Measurements from ENCODE around the gene DEDD2. TPM values are rescaled to one million over a fixed set of nuclear protein-coding genes. Genes with fewer than 3 reads are reported as not detected.
A peak's percentile ranks its signal among the peaks of the same experiment; 100 is the strongest.

Gene DEDD2
- total RNA-seq, 4 donors from 2014 or later, result 33.9 to 56.2 (median 40.3) TPM

DNA sequence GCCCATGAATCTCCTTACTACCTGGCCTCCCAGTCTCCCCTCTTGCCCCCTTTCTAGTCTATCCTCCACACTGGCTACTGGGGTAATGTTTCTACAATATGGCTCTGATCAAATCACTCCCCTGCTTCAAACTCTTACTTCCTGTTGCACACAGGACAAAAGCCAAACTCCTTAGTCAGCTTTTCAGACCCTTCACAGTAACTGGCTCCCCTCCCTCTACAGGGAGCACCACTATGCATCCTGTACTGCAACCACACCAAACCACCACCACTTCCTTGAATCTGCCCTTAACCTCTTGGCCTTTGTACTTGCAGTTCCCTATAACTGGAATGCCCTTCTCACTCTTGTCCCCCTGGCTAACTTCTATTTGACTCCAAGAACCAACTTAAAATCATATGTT, 32.2 kb downstream of the DEDD2 start:
- TF ChIP-seq EP300 (IDR thresholded peaks at IDR 0.05), result peak in 1 of 2 donors; percentile 17
- TF ChIP-seq, protein P1, sequence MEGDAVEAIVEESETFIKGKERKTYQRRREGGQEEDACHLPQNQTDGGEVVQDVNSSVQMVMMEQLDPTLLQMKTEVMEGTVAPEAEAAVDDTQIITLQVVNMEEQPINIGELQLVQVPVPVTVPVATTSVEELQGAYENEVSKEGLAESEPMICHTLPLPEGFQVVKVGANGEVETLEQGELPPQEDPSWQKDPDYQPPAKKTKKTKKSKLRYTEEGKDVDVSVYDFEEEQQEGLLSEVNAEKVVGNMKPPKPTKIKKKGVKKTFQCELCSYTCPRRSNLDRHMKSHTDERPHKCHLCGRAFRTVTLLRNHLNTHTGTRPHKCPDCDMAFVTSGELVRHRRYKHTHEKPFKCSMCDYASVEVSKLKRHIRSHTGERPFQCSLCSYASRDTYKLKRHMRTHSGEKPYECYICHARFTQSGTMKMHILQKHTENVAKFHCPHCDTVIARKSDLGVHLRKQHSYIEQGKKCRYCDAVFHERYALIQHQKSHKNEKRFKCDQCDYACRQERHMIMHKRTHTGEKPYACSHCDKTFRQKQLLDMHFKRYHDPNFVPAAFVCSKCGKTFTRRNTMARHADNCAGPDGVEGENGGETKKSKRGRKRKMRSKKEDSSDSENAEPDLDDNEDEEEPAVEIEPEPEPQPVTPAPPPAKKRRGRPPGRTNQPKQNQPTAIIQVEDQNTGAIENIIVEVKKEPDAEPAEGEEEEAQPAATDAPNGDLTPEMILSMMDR (IDR thresholded peaks at IDR 0.05), result no peak
- no peak overlapping the region for H3K4me3 ChIP-seq
- no peaks in the 10 kb centered on the region for H3K9me3 ChIP-seq
- no peak for DNase-seq (ENCODE audit: low spot score in 2 of 2)
- no peak overlapping the region for H3K27ac ChIP-seq
- peaks cover 0 to 24% of the 10 kb centered on the region in 2 donors for H3K27me3 ChIP-seq
- peaks cover 0 to 7% (median 3%) of the 10 kb centered on the region in 4 donors for H3K4me1 ChIP-seq
- H3K36me3 ChIP-seq, result no peaks in the 10 kb centered on the region

DNA sequence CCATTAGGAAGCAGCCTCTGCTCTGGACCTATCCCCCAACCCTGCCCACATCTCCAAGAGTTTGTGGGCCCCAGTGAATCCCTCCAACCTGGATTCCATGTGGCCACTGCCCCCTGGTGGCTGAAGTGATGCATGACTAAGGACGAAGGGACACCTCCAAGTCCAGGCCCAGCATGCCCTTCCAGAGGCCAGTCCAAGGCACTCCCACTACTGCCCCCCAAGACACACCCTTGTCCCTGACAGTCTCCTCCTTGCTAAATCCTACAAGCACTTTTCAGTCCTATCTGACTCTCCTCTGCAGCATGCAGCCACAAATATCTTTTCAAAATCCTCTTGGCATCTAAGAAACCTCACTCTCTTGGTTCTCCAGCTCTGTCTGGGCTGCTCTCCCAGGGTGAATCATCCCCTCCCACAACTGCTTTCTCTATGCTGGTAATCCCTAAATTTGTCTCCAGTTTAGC, 33.0 kb downstream of the DEDD2 start:
- H3K36me3 ChIP-seq, result no peaks in the 10 kb centered on the region
- H3K9me3 ChIP-seq, result no peaks in the 10 kb centered on the region
- H3K27me3 ChIP-seq, result peaks cover 3 to 33% of the 10 kb centered on the region in 2 donors
- H3K4me3 ChIP-seq, result no peak overlapping the region
- TF ChIP-seq EP300 (IDR thresholded peaks at IDR 0.05) (no peak), POLR2A (IDR thresholded peaks at IDR 0.05) (no peak)
- TF ChIP-seq, protein P1 (IDR thresholded peaks at IDR 0.05), result peak; percentile 67 to 82 (median 76)
- DNase-seq (ENCODE audit: low spot score in 2 of 2), result peak; percentile 49 to 78
- H3K4me1 ChIP-seq, result peaks cover 0 to 7% (median 3%) of the 10 kb centered on the region in 4 donors
- 0% methylated on average over 1 of the region's 1 CpG for WGBS, 2 donors
- no peak overlapping the region for H3K27ac ChIP-seq

- Histone ChIP-seq H3K27ac (no peak overlapping the region), H3K27me3 (peaks cover 3 to 81% of the 10 kb centered on the region in 2 donors), H3K4me1 (peaks cover 0 to 20% (median 10%) of the 10 kb centered on the region in 4 donors), H3K36me3 (no peaks in the 10 kb centered on the region), H3K9me3 (no peaks in the 10 kb centered on the region), H3K4me3 (no peak overlapping the region)
- DNase-seq (ENCODE audit: low spot score in 2 of 2), result no peak
- WGBS, 2 donors, result 11 to 12% methylated on average over 13 of the region's 13 CpGs
- TF ChIP-seq, protein P1 (IDR thresholded peaks at IDR 0.05), result peak in 1 of 5 experiments; percentile 11
- TF ChIP-seq EP300 (IDR thresholded peaks at IDR 0.05) (no peak), POLR2A (IDR thresholded peaks at IDR 0.05) (no peak)
These were observed 38.4 kb downstream of the DEDD2 start for GRCh38 chr19:42178791-42179674.

- no peak for DNase-seq (ENCODE audit: low spot score in 2 of 2)
- Histone ChIP-seq H3K27ac (no peak overlapping the region), H3K36me3 (no peaks in the 10 kb centered on the region), H3K27me3 (peaks cover 3 to 90% of the 10 kb centered on the region in 2 donors), H3K4me1 (peaks cover 0 to 20% (median 10%) of the 10 kb centered on the region in 4 donors), H3K9me3 (no peaks in the 10 kb centered on the region), H3K4me3 (no peak overlapping the region)
- TF ChIP-seq POLR2A (IDR thresholded peaks at IDR 0.05), result no peak
- no peak for TF ChIP-seq EP300 (IDR thresholded peaks at IDR 0.05)
- TF ChIP-seq, protein P1 (IDR thresholded peaks at IDR 0.05), result no peak
- WGBS, 2 donors, result 18 to 32% methylated on average over 3 of the region's 3 CpGs
These were observed 39.8 kb downstream of the DEDD2 start for GRCh38 chr19:42177686-42178019.

DNA sequence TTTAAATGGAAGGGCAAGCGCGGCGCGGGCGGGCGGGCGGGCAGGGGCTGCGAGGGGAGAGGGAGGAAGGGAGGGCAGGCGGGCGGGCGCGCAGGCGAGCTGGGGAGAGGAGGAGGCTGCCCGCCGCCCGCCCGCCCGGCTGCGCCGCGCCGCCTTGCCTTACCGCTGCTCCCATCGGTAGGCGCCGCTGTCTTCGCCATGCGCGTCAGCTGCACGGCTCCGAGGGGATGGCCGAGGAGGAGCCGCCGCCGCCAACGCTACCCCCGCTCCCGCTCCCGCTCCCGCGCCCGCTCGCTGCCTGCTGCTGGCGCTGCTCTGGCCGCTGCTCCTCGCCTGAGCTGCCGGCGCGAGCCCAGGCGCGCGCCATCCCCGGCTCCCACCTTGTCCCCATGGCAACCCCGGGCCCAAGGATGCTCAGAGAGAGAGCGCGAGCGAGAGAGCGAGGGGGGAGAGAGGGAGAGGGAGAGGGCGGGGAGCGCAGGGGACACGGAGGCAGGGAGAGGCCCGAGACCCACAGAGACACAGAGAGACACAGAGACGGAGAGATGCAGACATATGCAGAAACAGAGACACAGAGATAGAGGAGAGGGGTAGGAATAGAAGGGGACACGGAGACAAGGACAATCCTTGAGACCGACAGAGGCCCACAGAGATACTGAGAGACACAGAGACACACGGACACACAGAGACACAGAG, 40.3 kb downstream of the DEDD2 start:
- H3K9me3 ChIP-seq, result no peaks in the 10 kb centered on the region
- TF ChIP-seq POLR2A (IDR thresholded peaks at IDR 0.05) (no peak), EP300 (IDR thresholded peaks at IDR 0.05) (no peak)
- TF ChIP-seq, protein P1 (IDR thresholded peaks at IDR 0.05), result peak; percentile 31 to 56 (median 51)
- H3K4me1 ChIP-seq, result peaks cover 0 to 20% (median 10%) of the 10 kb centered on the region in 4 donors
- DNase-seq (ENCODE audit: low spot score in 2 of 2), result peak; percentile 26 to 33
- H3K4me3 ChIP-seq, result peak overlapping the region; percentile 27 to 52 (median 40)
- peaks cover 3 to 92% of the 10 kb centered on the region in 2 donors for H3K27me3 ChIP-seq
- WGBS, 2 donors, result 0% methylated on average over 40 to 55 of the region's 66 CpGs
- H3K27ac ChIP-seq, result no peak overlapping the region
- H3K36me3 ChIP-seq, result no peaks in the 10 kb centered on the region
